Panc1 (cell line): Measurements from ENCODE around the gene AHSP. TPM values are rescaled to one million over a fixed set of nuclear protein-coding genes. Genes with fewer than 3 reads are reported as not detected.

Experiments
- ATAC-seq: fragments of 200-7000 bp; cut with Tn5 transposase; 2 replicates; pipeline ENCODE4 v1.9.1; 2020; ENCODE audit warnings: mild to moderate bottlenecking, moderate library complexity
- BruUV-seq: library from RNA; stranded (reverse); fragments of 400-500 nt; replicated peaks from 2 replicates; lab custom pipeline; 2021; lab: Mats Ljungman, UMichigan
- CTCF ChIA-PET: fragments of 300-600 bp; sonication (Branson Sonifier 250); formaldehyde crosslinking; loops from one replicate; lab custom pipeline; 2022; ENCODE audit warnings: antibody characterized with exemption; lab: Charles Lee
- POLR2A ChIA-PET: fragments of 300-600 bp; sonication (Branson Sonifier 250); formaldehyde crosslinking; loops from one replicate; lab custom pipeline; 2022; ENCODE audit warnings: antibody characterized with exemption; lab: Charles Lee
- DNase-seq: peaks from one replicate; pipeline ENCODE4 v3.0.0-alpha.2; 2010; ENCODE audit warnings: low read depth, low spot score
- H3K27ac ChIP-seq: 2 replicates; pipeline ENCODE4 v1.5.1; 2011; ENCODE audit warnings: mild to moderate bottlenecking, low read length, inconsistent platforms
- H3K27me3 ChIP-seq: fragments of 200-500 bp; sonication (Bioruptor generic); 2 replicates; pipeline ENCODE4 v1.6.0; 2014; ENCODE audit warnings: low read length, inconsistent platforms; ENCODE audit not compliant: control insufficient read depth, insufficient read depth
- H3K36me3 ChIP-seq: fragments of 200-500 bp; sonication (Bioruptor generic); 2 replicates; pipeline ENCODE4 v1.5.1; 2014; ENCODE audit warnings: inconsistent platforms, mild to moderate bottlenecking, low read length, moderate library complexity; ENCODE audit not compliant: control insufficient read depth, insufficient read depth
- H3K4me1 ChIP-seq: 2 replicates; pipeline ENCODE4 v1.5.1; 2011; ENCODE audit warnings: inconsistent platforms, mild to moderate bottlenecking, low read length, moderate library complexity; ENCODE audit not compliant: control insufficient read depth, insufficient read depth
- H3K4me3 ChIP-seq, 2 experiments: 2 replicates each; pipeline ENCODE4 v1.5.1; 2011 to 2012; ENCODE audit warnings: low read depth in 2 of 2, low read length in 2 of 2, mild to moderate bottlenecking in 2 of 2, inconsistent platforms in 1 of 2, moderate library complexity in 1 of 2
- H3K9me3 ChIP-seq: fragments of 200-500 bp; sonication (Bioruptor generic); 2 replicates; pipeline ENCODE4 v1.5.1; 2014; ENCODE audit warnings: low read depth, mild to moderate bottlenecking, inconsistent platforms, low read length, moderate library complexity; ENCODE audit not compliant: control insufficient read depth, insufficient read depth
- CTCF ChIP-seq: fragments of 450-650 bp; IDR thresholded peaks from 2 replicates; pipeline ENCODE4 v1.5.1; 2017; ENCODE audit warnings: mild to moderate bottlenecking
- POLR2AphosphoS5 ChIP-seq: IDR thresholded peaks from 2 replicates; pipeline ENCODE4 v1.6.1; 2012; ENCODE audit warnings: mild to moderate bottlenecking, low read depth, low read length, moderate library complexity
- REST ChIP-seq, 2 experiments: IDR thresholded peaks; 2 replicates each; pipeline ENCODE4 v1.6.1; 2011 to 2012; ENCODE audit warnings: low read depth in 2 of 2, control low read depth in 1 of 2, low read length in 1 of 2, mild to moderate bottlenecking in 1 of 2, moderate library complexity in 1 of 2; ENCODE audit not compliant: insufficient read depth in 1 of 2
- SIN3A ChIP-seq: IDR thresholded peaks from 2 replicates; pipeline ENCODE4 v1.6.1; 2012; ENCODE audit warnings: low read depth, mild to moderate bottlenecking, low read length, moderate library complexity, borderline replicate concordance; ENCODE audit not compliant: insufficient read depth
- TCF7L2 ChIP-seq: IDR thresholded peaks from 2 replicates; pipeline ENCODE4 v1.6.1; 2011; ENCODE audit warnings: mild to moderate bottlenecking, low read depth, low read length, inconsistent platforms
- in situ Hi-C: cut with HindIII; loops from 2 replicates; pipeline ENCODE4 v1.10.0; 2016; ENCODE audit warnings: low sequenced_read_pairs, low pct_unique_long_range_greater_than_20kb
- intact Hi-C: fragments of 100-400 bp; cut with micrococcal nuclease; formaldehyde crosslinking; loops from one replicate; pipeline ENCODE4 v1.10.0; 2022; ENCODE audit not compliant: unreplicated experiment
- total RNA-seq: library from RNA; stranded (reverse); gene quantifications from one replicate; pipeline ENCODE4 v1.2.1, GENCODE V29; 2021; ENCODE audit not compliant: unreplicated experiment

The AHSP gene
- total RNA-seq, 1 experiment from 2014 or later, result not detected

GRCh38 chr16:31507617-31507928 is 20.1 kb upstream of the AHSP start:
- no peak for DNase-seq
- CTCF ChIA-PET, result no interaction called here
- intact Hi-C loops (loop anchor here (5.0 kb wide), 1 partner anchor 190 kb away; no protein-coding TSS in a partner anchor), in situ Hi-C loops (no loop called here)
- H3K4me1 ChIP-seq, result peaks cover 15% of the 10 kb centered on the region
- POLR2A ChIA-PET, result no interaction called here
- no peaks in the 10 kb centered on the region for H3K9me3 ChIP-seq
- peaks cover 9% of the 10 kb centered on the region; the same call in 1 of the 2 replicates for H3K36me3 ChIP-seq
- BruUV-seq, result no TSS peak
- peak overlapping the region; percentile 91 to 97 for H3K4me3 ChIP-seq
- ATAC-seq, result no peak; the same call in 1 of the 2 replicates
- H3K27me3 ChIP-seq, result no peaks in the 10 kb centered on the region
- H3K27ac ChIP-seq, result peak overlapping the region; percentile 97
- TF ChIP-seq POLR2AphosphoS5 (no peak), REST (IDR thresholded peaks at IDR 0.05; ENCODE audit: insufficient read depth in 1 of 2, low read depth in 2 of 2, low read length in 1 of 2) (no peak), TCF7L2 (no peak), CTCF (no peak), SIN3A (no peak)

- intact Hi-C loops, result loop anchor here (5.0 kb wide), 1 partner anchor 189 kb away; no protein-coding TSS in a partner anchor
- Histone ChIP-seq H3K4me3 (peak within 1 kb of the TSS; percentile 91 to 97), H3K27ac (peak within 1 kb of the TSS; percentile 97), H3K27me3 (no peaks in the 10 kb centered on the region), H3K9me3 (no peaks in the 10 kb centered on the region), H3K36me3 (peaks cover 9% of the 10 kb centered on the region; the same call in 1 of the 2 replicates), H3K4me1 (peaks cover 15% of the 10 kb centered on the region)
- BruUV-seq, result no TSS peak
- POLR2A ChIA-PET, result no interaction called here
- in situ Hi-C loops, result no loop called here
- no peak for DNase-seq
- no peak for TF ChIP-seq CTCF
- peak; percentile 95; the same call in 1 of the 2 replicates for TF ChIP-seq SIN3A
- TF ChIP-seq POLR2AphosphoS5, result peak; percentile 91
- ATAC-seq, result peak; percentile 97
- CTCF ChIA-PET, result no interaction called here
Observed at GRCh38 chr16:31507929-31508705, 19.6 kb upstream of the AHSP start, which contains the start of gene RUSF1. Gene RUSF1, minus strand, starts transcription at chr16:31508391. Its CDS starts 18 bp downstream, at chr16:31508373.
